Pancreas (tissue), 10 donors: ENCODE measurements around the gene SLC1A3. TPM values are rescaled to one million over a fixed set of nuclear protein-coding genes. Genes with fewer than 3 reads are reported as not detected.

Experiments
- ATAC-seq, 4 donors: fragments of 200-7000 bp; cut with Tn5 transposase; one replicate each; pipeline versions ENCODE4 v1.8.0 to v1.9.1; 2020; ENCODE audit warnings: mild to moderate bottlenecking in 4 of 4, moderate library complexity in 4 of 4
- DNase-seq, 6 donors: peaks; one replicate each; pipeline ENCODE4 v3.0.0-alpha.2; 2020
- FAIRE-seq: peaks from 2 replicates; lab custom pipeline; 2012; peaks lifted over from hg19 to GRCh38; lab: Jason Lieb, UNC
- H3K27ac ChIP-seq, 4 donors: fragments of 200-600 bp; sonication (generic); 1 replicate in 3 of 4; 2 replicates in 1 of 4; pipeline versions ENCODE4 v1.5.0 to v1.8.0; 2020
- H3K27me3 ChIP-seq, 4 donors: fragments of 200-600 bp; one replicate each; pipeline ENCODE4 v1.8.0; 2021
- H3K36me3 ChIP-seq, 3 donors: fragments of 200-600 bp; sonication (generic) in 1 of 3; one replicate each; pipeline versions ENCODE4 v1.5.0 to v1.8.0; 2020 to 2021
- H3K4me1 ChIP-seq, 3 donors: fragments of 200-600 bp; one replicate each; pipeline ENCODE4 v1.8.0; 2021
- H3K4me3 ChIP-seq, 4 donors: fragments of 200-600 bp; sonication (generic) in 2 of 4; one replicate each; pipeline versions ENCODE4 v1.5.0 to v1.8.0; 2020 to 2021
- H3K9me3 ChIP-seq, 4 donors: fragments of 200-600 bp; one replicate each; pipeline ENCODE4 v1.8.0; 2021
- WGBS, 2 donors: extraction: QIAGEN DNeasy Blood & Tissue Kit; methylation state at CpG; one replicate each; pipeline ENCODE4 v1.1.7; 2013; 5-methylcytosine and 5-hydroxymethylcytosine counted together
- intact Hi-C, 3 donors: fragments of 100-400 bp; cut with DNase I; formaldehyde crosslinking; loops; one replicate each; pipeline versions ENCODE4 v1.11.1 to v1.14.2; 2022
- polyA plus RNA-seq, 2 donors: library from polyadenylated mRNA; stranded (reverse); fragments of 200-250 nt; gene quantifications; one replicate each; pipeline ENCODE4 v1.2.3, GENCODE V29; 2013
- total RNA-seq, 6 donors: library from RNA; stranded (reverse); fragmentation: NEBNext Ultra II Directional in 4 of 6; extraction: Animal tissue kit (Norgen Biotek cat#: 25700) in 4 of 6; gene quantifications; one replicate each; pipeline versions ENCODE4 v1.2.1 to v1.2.4, GENCODE V29; 2021 to 2023
- TF ChIP-seq, protein P1 (sequence below), 4 donors: fragments of 200-600 bp; sonication (generic) in 3 of 4; IDR thresholded peaks; one replicate each; pipeline versions ENCODE4 v1.5.0 to v1.8.0; 2021; ENCODE audit warnings: antibody characterized with exemption in 4 of 4
- donor health status: healthy with polysubstance abuse.
- donor health status: DM: no; HTN: no; CAD: no; lungs with moderate emphysema.
- donor health status: DM: no; HTN: no; CAD: no.
- donor health status: control.
- donor health status: control.
- donor health status: Bipolar disorder and iron deficiency.
- donor health status: DM: yes; HTN: yes; CAD: no.
- donor health status: DM: no; HTN: no; CAD: no.
- donor health status: DM: no; HTN: no; CAD: no.
- donor health status: DM: yes; HTN: yes; CAD: no.

Gene SLC1A3
- total and polyA plus RNA-seq, 8 donors = 0.87 to 21.0 (median 1.7) TPM

DNA sequence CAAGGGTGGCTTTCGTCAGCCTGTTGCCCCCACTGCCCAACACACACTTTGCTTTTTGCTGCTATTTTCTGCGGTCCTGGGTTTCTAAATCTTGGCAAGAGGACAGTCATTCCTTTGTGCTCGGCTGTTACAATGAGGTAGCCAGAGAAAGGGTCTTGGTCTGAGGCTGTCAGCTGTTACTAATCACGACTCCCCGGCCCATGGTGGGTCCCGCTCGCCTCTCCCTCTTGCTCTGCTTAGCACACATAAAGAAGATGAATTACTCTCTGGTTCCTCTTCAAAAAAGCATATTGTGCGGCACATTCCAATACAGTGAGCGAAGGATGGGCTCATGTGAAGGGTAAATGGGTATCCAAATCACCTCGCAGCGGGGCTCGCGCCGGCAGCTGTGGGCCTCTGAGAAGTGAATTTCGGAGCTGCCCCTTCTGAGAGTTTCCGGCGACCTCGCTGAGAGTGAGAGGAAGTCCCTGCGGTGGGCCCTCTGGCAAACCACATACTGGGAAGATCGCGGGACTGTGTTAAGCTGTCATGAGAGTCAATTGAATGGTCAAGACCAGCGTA, 56.0 kb downstream of the SLC1A3 start:
- DNase-seq (no peak), ATAC-seq (no peak), FAIRE-seq (no peak)
- TF ChIP-seq, protein P1, sequence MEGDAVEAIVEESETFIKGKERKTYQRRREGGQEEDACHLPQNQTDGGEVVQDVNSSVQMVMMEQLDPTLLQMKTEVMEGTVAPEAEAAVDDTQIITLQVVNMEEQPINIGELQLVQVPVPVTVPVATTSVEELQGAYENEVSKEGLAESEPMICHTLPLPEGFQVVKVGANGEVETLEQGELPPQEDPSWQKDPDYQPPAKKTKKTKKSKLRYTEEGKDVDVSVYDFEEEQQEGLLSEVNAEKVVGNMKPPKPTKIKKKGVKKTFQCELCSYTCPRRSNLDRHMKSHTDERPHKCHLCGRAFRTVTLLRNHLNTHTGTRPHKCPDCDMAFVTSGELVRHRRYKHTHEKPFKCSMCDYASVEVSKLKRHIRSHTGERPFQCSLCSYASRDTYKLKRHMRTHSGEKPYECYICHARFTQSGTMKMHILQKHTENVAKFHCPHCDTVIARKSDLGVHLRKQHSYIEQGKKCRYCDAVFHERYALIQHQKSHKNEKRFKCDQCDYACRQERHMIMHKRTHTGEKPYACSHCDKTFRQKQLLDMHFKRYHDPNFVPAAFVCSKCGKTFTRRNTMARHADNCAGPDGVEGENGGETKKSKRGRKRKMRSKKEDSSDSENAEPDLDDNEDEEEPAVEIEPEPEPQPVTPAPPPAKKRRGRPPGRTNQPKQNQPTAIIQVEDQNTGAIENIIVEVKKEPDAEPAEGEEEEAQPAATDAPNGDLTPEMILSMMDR (IDR thresholded peaks at IDR 0.05) = no peak
- H3K9me3 ChIP-seq = no peaks in the 10 kb centered on the region
- peaks cover 0 to 8% (median 0%) of the 10 kb centered on the region in 3 donors for H3K4me1 ChIP-seq
- H3K4me3 ChIP-seq = no peak overlapping the region
- WGBS, 2 donors = 89 to 91% methylated on average over 22 of the region's 22 CpGs
- no peaks in the 10 kb centered on the region for H3K36me3 ChIP-seq
- intact Hi-C loops = no loop called here
- no peak overlapping the region for H3K27ac ChIP-seq
- H3K27me3 ChIP-seq = no peaks in the 10 kb centered on the region

DNA sequence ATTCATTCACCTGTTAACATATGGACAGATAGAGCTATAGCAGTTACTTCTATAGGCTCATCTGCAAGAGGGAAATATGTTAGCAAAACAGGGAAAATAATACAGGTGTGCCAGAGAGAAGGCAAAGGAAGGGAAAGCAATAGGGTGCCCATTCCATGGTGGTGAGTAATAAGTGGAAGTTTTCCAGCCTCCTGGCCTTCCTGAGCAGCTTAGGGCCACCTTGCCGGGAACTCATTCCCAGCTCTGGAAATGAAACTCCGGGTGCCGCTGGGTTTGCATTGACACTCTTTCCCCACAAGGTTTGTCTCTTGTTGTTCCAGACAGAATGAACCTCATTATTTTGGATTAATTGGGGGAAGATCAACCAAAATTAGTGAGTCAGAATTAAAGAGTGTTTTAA, 58.4 kb downstream of the SLC1A3 start:
- no peaks in the 10 kb centered on the region for H3K36me3 ChIP-seq
- no peak overlapping the region for H3K27ac ChIP-seq
- H3K4me3 ChIP-seq = no peak overlapping the region
- no peaks in the 10 kb centered on the region for H3K27me3 ChIP-seq
- TF ChIP-seq, protein P1 (IDR thresholded peaks at IDR 0.05) = no peak
- DNase-seq (no peak), ATAC-seq (peak in 3 of 4 donors; percentile 49 to 74 (median 57)), FAIRE-seq (no peak)
- 70 to 73% methylated on average over 3 of the region's 3 CpGs for WGBS, 2 donors
- no peaks in the 10 kb centered on the region for H3K9me3 ChIP-seq
- H3K4me1 ChIP-seq = no peaks in the 10 kb centered on the region
- intact Hi-C loops = no loop called here

GRCh38 chr5:36665628-36666027, 59.2 kb downstream of the SLC1A3 start:
- no peak for ATAC-seq
- TF ChIP-seq, protein P1 (IDR thresholded peaks at IDR 0.05) = no peak
- no peak for DNase-seq
- FAIRE-seq = no peak
- no peak overlapping the region for H3K4me3 ChIP-seq
- no peaks in the 10 kb centered on the region for H3K4me1 ChIP-seq
- no peaks in the 10 kb centered on the region for H3K27me3 ChIP-seq
- intact Hi-C loops = no loop called here
- H3K36me3 ChIP-seq = no peaks in the 10 kb centered on the region
- no peak overlapping the region for H3K27ac ChIP-seq
- H3K9me3 ChIP-seq = no peaks in the 10 kb centered on the region
- WGBS, 2 donors = 63 to 80% methylated on average over 3 of the region's 3 CpGs

DNA sequence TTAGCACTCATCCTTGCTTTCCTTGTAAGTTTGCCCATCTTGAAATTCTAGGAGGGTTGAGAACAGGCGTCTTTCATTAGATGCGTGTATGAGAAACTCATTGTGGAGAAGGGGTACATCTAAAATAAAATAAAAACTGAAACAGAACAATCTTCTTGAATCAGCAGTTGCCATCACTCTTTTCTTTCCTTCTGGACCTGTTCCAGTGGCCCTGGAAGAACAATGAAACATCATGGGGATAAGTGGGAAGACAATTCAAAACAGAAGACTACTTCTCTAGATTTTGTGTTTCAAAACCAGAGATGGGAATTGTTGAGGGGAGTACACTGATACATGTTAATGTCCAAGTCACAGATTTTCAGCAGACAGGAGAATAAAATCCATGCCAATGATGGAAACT, 59.9 kb downstream of the SLC1A3 start:
- intact Hi-C loops = no loop called here
- 89 to 93% methylated on average over 2 of the region's 2 CpGs for WGBS, 2 donors
- TF ChIP-seq, protein P1 (IDR thresholded peaks at IDR 0.05) = no peak

DNA sequence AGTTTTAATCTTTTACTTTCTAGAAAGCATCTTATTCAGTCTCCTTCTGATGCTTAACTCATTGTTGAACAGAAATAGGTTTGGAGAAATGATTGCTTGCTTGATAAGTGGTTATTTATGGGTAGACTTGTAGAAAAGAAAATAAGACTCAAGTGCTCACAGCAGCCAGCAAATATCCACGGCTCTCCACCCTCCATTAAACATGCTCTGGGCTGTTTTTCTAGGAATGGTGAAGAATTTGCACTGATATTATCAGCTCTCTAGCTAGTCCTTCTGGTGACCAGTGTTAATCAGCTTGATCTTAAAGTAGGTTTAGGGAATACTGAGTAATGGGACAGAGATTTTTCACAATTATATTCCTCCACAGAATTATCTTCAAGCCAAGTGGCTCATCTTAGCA, 60.6 kb downstream of the SLC1A3 start:
- Histone ChIP-seq H3K27me3 (no peaks in the 10 kb centered on the region), H3K4me3 (no peak overlapping the region), H3K4me1 (no peaks in the 10 kb centered on the region), H3K9me3 (no peaks in the 10 kb centered on the region), H3K36me3 (no peaks in the 10 kb centered on the region), H3K27ac (no peak overlapping the region)
- no peak for DNase-seq
- TF ChIP-seq, protein P1 (IDR thresholded peaks at IDR 0.05) = no peak
- 67 to 71% methylated on average over 1 of the region's 1 CpG for WGBS, 2 donors
- intact Hi-C loops = no loop called here
- no peak for FAIRE-seq
- ATAC-seq = no peak

More for the DNA sequence above, 59.9 kb downstream of the SLC1A3 start:
- H3K4me1 ChIP-seq = no peaks in the 10 kb centered on the region
- no peaks in the 10 kb centered on the region for H3K9me3 ChIP-seq
- H3K4me3 ChIP-seq = no peak overlapping the region
- H3K27me3 ChIP-seq = no peaks in the 10 kb centered on the region
- DNase-seq = no peak
- H3K36me3 ChIP-seq = no peaks in the 10 kb centered on the region
- ATAC-seq = no peak
- FAIRE-seq = no peak
- H3K27ac ChIP-seq = no peak overlapping the region
